Esophagus mucosa (tissue), 1 donor: ENCODE data around the gene BBOF1. TPM values are rescaled to one million over a fixed set of nuclear protein-coding genes. Genes with fewer than 3 reads are reported as not detected.

Experiments used
- ATAC-seq: fragments of 200-7000 bp; cut with Tn5 transposase; one replicate; pipeline ENCODE4 v1.9.1; 2020
- total RNA-seq: library from RNA; stranded (reverse); gene quantifications from one replicate; pipeline ENCODE4 v1.2.4, GENCODE V29; 2023
- donor health status: DM: yes; HTN: yes; CAD: no.

BBOF1 gene
- total RNA-seq, 1 donor from 2014 or later: 2.5 TPM

GRCh38 chr14:74029136-74029535 is 10.0 kb downstream of the BBOF1 start:
- ATAC-seq: peak; percentile 93

- ATAC-seq: no peak
Observed at GRCh38 chr14:74034572-74034971, 15.4 kb downstream of the BBOF1 start.

DNA sequence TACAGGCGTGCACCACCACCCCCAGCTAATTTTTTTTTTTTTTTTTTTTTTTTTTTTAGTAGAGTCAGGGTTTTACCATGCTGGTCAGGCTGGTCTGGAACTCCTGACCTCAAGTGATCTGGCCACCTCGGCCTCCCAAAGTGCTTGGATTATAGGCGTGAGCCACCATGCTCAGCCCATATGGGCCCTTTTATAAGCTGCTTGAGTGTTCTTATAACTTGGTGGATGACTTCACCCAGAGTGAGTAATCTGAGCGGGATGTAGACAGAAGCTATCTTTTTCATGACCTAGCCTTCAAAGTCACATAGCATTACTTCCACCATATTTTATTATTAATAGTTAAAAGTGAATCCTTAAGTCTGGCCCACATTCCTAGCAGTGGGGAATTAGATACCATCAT is 16.4 kb downstream of the BBOF1 start:
- no peak for ATAC-seq

- ATAC-seq: peak; percentile 59
Observed at GRCh38 chr14:74038020-74038859, 19.1 kb downstream of the BBOF1 start.

DNA sequence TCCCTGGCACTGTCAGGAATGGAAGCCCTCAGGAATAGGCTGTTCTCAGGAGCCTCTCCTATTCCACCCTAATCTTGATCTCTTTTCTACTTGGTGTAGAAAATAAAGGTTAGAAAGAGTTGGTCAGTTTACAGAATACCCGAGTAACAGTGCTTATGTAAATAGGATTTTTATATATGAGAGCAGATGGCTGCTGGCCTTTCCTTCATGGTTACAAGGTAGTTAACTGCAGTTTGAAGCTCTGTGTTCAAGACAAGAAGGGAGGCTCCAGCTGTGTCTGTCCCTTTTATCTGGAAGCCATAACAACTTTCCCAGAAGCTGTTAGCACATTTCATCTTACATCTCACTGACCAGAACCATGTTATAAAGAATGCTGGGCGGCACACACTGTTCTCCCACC is 23.1 kb downstream of the BBOF1 start:
- no peak for ATAC-seq

DNA sequence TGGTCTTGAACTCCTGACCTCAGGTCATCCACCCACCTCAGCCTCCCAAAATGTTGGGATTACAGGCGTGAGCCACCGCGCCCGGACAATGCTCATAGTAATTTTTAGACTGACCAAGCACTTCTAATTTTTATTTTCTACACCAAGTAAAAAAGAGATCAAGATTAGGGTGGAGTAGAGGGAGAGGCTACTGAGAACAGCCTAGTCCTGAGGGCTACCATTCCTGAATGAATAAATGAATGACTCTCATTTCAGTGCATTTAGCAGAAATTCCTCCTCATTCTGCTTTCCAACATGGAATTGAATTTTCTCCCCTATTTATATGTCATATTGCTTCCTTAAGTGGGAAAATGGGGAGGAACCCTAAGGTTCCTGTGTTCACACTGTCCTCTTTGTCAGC is 26.4 kb downstream of the BBOF1 start:
- ATAC-seq: no peak

DNA sequence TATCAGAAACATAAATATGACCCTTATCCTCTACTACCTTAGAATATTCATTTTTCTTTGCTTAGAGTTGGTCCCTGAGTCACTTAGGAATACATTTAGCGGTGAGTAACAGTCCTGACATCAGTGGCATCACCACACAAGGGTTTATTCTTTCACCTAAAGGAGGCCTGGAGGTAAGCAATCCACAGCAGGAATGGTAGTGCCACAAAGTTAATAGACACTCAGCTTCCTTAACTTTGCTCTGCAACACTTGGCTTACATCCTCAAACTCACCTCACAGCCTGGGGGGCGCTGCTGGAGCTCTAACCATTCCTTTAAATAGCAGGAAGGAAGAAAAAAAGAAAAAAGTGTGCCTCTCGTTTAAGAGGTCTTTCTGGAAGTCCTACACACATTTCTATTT is 29.1 kb downstream of the BBOF1 start:
- ATAC-seq: no peak

DNA sequence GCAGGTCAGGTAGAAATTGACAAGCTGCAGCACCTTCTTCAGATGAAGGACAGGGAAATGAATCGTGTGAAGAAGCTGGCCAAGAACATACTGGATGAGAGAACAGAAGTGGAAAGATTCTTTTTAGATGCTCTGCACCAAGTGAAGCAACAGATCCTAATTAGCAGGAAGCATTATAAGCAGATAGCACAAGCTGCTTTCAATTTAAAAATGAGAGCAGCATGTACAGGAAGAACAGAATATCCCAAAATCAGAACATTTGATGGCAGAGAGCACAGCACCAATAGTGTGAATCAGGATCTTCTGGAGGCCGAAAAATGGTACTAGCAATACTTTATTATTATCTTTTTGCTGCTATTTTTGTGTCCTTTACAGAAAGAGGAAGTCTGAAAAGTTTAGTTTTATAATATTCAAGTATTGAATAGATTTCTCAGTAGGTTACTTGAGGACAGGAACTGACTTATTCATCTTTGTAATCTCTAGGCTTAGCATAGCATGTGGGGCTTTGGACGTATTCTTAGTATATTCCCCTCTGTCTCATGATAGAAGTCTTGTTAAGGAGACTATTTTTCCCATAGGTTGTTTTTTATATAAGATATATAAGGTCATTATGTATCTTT is 30.8 kb downstream of the BBOF1 start:
- ATAC-seq: no peak

DNA sequence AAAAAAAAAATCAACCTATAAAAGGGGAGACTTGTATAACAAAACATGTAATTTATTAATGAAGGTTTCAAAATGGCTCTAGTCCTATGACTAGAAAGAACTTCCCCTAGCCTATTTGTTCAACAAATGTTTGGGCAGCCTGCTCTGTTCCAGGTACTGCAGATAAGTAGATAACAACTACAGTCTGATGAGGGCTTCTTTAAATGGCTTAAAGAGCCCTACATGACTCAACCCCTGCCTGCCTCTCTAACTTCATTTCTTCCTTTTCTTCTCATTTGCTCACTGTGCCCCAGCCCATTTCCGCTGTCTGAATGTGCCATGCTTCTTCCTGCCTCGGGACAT is 43.6 kb downstream of the BBOF1 start:
- peak; percentile 20 for ATAC-seq

DNA sequence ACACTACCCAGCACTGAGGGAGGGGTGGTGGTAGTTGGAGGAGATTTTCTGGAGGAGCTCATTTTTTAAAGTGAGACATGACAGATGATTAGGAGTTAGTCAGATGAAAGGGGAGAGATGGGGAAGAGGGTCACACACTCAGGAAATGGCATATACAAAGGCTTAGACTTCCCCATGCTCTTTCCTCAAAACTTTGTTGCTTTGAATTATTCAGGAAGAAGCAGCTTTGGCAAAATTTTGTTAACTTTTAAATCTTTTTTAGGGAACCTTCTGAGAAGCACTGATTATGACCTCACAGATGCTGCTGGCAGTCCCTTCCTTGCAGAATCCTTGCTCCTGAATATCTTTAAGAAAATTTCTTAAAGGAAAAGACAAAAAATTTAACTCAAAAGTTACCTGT is 45.3 kb downstream of the BBOF1 start:
- ATAC-seq: no peak

DNA sequence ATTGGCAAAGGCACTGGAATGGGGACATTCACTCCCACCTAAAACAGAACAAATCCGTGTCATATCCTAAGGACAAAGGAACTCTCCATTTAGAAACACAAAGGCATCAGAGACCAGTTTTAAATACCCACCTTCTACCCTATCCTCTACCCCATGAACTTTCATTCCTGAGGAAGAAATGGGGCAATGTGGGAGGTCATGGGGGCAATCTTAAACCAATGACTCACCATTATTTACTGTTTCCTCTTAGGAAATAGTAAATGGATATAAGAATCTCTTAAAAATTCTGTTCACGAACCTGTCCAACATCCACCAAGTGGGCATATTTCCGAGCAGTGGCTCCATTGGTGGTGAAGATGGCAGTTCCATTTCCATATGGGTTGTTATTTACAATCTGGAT is 45.7 kb downstream of the BBOF1 start:
- ATAC-seq: no peak

- no peak for ATAC-seq
Observed at GRCh38 chr14:74065746-74066575, 46.8 kb downstream of the BBOF1 start.

GRCh38 chr14:74077401-74077800 is 58.3 kb downstream of the BBOF1 start:
- ATAC-seq: no peak

- no peak for ATAC-seq
Observed at GRCh38 chr14:74080820-74081460, 61.8 kb downstream of the BBOF1 start.

GRCh38 chr14:74081491-74081890 is 62.3 kb downstream of the BBOF1 start:
- ATAC-seq: no peak

DNA sequence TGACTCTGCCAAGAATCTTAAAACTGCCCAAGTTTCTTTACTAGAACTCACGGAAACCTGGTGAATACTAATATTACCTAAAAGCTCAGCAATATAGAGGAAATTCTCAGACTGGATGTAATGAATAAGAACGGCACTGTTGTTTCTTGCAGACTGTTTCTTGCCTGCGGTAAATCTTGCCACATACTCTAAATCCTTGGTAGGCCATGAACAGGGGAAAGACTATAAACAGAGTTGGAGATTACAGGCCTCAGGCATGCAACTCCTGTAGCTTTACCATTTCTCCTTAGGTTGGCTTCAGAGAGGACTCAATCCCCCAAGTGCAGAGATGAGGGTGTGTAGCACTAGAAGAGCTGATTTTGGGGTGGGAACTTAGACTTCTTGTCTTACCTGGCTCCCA is 64.0 kb downstream of the BBOF1 start:
- ATAC-seq: no peak

DNA sequence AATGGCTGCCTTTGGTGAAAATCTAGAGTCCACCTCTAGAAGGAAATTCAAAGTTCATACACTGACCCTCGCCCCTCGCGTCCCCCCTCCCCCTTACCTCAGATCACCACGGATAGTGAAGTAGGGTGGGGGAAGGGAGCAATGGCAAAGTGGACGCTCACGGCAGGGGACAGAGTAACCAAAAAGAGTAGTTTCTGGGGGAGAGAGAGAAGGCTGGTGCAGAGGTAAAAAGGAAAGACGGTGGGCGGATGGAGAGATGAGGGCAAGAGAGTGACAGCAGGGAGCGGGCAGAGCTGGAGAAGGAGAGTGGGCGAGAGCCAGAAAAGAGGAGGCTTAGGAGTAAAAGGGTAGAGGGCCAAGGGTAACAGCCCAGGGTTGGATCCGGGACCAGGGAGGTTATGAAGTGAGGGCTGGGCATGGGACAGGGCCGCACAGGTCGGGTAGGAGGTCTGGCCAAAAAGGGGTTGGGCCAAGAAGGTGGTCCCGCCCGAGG is 64.7 kb downstream of the BBOF1 start:
- ATAC-seq: peak; percentile 24

DNA sequence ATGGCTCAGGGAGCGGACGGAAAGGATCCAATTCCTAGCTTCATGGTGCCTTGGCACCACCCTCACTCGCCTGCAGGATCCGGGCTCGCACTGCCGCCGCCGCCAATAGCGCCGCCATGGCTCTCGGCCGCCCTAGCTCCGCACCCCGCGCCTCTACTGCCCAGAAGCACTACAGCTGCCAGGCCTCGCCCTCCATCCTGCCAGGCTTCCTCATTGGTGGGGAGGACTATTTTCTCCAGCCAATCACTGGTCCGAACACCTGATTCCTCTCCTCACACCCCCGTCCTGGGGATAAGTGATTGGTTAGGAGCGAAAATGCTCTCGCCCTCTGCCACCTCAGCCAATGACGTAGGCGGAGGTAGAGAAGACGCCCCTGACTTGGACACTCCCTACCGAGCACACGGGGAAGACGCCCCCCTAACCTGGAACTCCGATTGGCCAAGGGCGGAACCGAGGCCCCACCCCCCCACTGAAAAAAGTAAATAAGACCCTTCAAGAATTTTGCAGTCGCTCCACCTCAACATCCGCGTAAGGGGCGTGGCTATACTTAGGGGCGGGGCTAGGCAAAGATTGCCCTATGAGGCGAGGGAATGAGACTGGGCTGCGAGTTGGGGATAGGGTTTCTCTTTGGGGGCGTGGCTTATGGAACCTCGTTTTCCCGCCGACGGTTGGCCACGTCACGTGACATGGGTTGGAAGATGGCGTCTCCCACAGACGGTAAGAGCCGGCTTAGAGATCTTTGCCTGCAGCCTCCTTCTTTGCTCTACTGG is 65.3 kb downstream of the BBOF1 start, which contains the start of the genes ALDH6A1 and LIN52:
TSS of gene ALDH6A1 (minus strand) at position 177 of the 770 bp plus-strand sequence. CDS start at position 118, 59 bp downstream.
TSS of gene LIN52 (plus strand) at position 680 of the 770 bp plus-strand sequence. CDS start at position 699, 19 bp downstream.
- ATAC-seq: peak; percentile 98

DNA sequence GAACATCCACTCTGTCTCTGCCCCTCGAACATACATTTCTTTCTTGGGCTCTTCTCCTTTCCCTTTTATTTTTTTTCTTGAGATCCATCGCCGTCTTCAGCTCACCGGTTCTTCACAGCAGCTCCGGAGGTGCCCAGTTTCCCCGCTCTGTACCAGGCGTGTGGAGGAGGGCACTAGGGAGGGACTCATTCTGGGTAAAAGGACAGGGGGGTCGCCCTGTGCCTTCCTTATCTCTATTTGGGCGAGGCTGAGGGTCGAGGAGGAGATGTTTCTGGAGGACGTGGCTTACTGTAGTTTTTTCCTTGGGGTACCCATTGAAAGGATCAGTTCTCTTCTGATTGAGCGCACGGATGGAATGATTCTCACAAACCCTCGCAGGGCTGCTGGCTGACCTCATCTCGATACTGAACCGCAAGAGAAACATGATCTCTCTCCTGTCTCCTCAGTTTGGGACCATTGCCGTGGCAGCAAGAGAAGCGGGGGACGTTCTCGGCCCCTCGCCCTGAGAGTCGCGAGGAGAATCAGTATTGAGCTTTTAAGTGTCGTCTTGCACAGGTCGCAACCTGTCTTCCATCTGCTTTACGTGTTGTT is 66.0 kb downstream of the BBOF1 start:
- peak; percentile 3 for ATAC-seq

- no peak for ATAC-seq
Observed at GRCh38 chr14:74085828-74086227, 66.7 kb downstream of the BBOF1 start.
